NOMO-1 treated with dmso at 0.1 percent for 144 hours (cell line): ENCODE measurements around the gene TRAPPC10.

Experiments
- DNase-seq: peaks from one replicate; lab custom pipeline; 2025; ENCODE audit not compliant: unreplicated experiment; lab: John Stamatoyannopoulos, UW

TRAPPC10 gene, protein sequence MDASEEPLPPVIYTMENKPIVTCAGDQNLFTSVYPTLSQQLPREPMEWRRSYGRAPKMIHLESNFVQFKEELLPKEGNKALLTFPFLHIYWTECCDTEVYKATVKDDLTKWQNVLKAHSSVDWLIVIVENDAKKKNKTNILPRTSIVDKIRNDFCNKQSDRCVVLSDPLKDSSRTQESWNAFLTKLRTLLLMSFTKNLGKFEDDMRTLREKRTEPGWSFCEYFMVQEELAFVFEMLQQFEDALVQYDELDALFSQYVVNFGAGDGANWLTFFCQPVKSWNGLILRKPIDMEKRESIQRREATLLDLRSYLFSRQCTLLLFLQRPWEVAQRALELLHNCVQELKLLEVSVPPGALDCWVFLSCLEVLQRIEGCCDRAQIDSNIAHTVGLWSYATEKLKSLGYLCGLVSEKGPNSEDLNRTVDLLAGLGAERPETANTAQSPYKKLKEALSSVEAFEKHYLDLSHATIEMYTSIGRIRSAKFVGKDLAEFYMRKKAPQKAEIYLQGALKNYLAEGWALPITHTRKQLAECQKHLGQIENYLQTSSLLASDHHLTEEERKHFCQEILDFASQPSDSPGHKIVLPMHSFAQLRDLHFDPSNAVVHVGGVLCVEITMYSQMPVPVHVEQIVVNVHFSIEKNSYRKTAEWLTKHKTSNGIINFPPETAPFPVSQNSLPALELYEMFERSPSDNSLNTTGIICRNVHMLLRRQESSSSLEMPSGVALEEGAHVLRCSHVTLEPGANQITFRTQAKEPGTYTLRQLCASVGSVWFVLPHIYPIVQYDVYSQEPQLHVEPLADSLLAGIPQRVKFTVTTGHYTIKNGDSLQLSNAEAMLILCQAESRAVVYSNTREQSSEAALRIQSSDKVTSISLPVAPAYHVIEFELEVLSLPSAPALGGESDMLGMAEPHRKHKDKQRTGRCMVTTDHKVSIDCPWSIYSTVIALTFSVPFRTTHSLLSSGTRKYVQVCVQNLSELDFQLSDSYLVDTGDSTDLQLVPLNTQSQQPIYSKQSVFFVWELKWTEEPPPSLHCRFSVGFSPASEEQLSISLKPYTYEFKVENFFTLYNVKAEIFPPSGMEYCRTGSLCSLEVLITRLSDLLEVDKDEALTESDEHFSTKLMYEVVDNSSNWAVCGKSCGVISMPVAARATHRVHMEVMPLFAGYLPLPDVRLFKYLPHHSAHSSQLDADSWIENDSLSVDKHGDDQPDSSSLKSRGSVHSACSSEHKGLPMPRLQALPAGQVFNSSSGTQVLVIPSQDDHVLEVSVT

GRCh38 chr21:44011579-44012473 lies at the start of gene TRAPPC10:
Gene TRAPPC10 (plus strand): TSS chr21:44012309. CDS start chr21:44012494, 185 bp downstream.
- peak; percentile 75 for DNase-seq

GRCh38 chr21:43965911-43966585 lies 46.1 kb upstream of the TRAPPC10 start:
- no peak for DNase-seq

DNA sequence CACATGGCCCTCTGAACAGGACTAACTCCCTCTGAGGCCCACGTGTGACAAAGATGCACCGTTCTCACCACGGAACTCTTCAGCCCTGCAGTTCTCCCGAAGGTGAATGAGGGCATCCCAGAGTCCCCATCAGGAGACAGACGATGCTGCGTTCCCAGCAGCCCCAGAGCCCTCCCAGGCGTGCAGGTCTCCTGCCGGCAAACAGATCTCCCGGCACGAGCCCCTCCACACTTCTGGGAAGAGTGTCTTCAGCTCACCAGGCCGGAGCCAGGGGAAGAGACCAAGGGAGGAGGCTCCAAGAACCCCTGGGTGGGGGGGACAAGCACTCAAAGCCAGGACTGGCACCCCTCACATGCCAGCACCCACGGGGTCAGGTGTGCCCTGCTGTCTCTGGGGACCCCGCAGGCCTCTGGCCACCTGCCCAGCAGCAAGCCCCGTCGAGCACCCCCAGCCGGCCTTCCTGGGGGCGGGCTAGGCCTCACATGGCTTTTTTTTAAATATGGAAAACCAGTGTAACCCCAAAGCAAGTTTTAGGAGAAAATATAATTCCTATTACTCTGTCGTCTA lies 45.1 kb upstream of the TRAPPC10 start:
- no peak for DNase-seq

DNA sequence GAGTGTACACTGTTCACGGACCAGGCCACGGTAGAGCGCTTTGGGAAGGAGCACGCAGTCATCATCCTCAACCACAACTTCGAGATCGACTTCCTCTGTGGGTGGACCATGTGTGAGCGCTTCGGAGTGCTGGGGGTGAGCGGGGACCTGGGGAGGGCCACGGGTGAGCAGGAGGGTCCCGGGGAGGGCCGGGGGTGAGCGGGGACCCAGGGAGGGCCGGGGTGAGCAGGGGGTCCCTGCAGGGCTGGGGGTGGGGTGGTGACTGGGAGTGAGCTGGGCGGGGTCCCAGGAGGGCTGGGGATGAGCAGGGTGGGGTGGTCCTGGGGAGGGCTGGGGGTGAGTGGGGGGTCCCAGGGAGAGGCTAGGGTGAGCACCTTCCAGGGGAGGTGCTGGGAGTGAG lies 44.1 kb upstream of the TRAPPC10 start:
- no peak for DNase-seq

GRCh38 chr21:43968410-43969114 lies 43.5 kb upstream of the TRAPPC10 start:
- DNase-seq, result no peak

DNA sequence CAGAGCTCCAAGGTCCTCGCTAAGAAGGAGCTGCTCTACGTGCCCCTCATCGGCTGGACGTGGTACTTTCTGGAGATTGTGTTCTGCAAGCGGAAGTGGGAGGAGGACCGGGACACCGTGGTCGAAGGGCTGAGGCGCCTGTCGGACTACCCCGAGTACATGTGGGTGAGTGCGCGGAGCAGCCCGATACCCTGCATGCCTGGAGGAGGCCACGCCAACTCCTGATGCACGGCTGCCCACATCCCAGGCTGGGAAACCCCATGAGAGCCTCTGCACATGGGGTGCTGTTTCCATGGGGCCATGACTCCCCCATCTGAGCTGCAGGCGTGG lies 43.0 kb upstream of the TRAPPC10 start:
- DNase-seq, result no peak

- DNase-seq, result no peak
Measured at GRCh38 chr21:43970551-43970950, 41.6 kb upstream of the TRAPPC10 start.

- DNase-seq, result no peak
Measured at GRCh38 chr21:43971201-43971991, 40.7 kb upstream of the TRAPPC10 start.

DNA sequence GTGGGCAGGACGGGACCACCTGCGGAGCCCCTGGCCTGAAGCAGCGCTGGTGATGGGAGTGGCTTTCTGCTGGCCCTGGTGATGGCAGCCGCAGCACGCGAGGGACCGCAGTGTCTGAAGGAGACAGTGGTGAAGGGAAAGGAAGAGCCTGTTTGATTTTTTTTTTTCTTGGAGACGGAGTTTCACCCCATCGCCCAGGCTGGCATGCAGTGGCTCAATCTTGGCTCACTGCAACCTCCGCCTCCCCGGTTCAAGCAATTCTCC lies 40.2 kb upstream of the TRAPPC10 start:
- no peak for DNase-seq

GRCh38 chr21:43972850-43973633 lies 39.1 kb upstream of the TRAPPC10 start:
- DNase-seq, result no peak

DNA sequence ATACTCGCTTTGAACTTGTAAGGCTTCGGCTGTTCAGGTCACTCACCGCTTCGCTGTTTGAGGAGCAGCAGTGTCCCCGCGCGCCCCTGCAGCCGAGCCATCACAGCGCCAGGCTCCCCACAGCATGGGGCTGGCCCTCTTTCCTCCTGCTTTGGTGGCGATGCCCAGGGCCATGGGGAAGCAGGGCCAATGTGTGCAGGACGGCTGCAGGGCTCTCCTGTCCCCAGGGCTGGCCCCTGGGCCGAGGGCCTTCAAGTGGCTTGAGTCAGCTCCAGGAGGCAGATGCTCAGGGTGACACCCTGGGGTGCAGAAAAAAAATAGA lies 38.5 kb upstream of the TRAPPC10 start:
- DNase-seq, result no peak

DNA sequence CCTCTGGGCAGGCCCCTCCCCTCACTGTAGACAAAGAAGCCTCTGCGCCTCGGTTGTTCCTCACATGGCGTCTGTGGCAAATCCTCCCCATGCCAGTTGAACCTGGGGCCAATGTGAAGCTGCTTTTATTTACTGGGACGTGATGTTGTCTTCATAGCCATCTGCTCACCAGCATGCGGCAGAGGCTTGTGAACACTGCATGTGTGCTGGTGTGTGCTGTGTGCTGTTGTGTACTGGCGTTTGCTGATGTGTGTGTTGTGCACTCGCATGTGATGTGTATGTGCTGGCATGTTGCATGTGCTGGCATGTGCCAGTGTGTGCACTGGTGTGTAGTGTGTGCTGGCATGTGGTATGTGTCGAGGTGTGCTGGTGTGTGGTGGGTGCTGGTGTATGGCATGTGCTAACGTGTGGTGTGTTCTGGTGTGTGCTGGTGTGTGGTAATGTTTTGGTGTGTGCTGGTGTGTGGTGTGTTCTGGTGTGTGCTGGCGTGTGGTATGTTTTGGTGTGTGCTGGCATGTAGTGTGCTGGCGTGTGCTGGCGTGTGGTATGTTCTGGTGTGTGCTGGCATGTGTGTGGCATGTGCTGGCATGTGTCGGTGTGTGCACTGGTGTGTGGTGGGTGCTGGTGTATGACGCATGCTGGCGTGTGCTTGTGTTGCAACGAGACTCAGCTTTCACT lies 37.2 kb upstream of the TRAPPC10 start:
- DNase-seq, result no peak

GRCh38 chr21:43975469-43976098 lies 36.5 kb upstream of the TRAPPC10 start:
- peak; percentile 13 for DNase-seq

DNA sequence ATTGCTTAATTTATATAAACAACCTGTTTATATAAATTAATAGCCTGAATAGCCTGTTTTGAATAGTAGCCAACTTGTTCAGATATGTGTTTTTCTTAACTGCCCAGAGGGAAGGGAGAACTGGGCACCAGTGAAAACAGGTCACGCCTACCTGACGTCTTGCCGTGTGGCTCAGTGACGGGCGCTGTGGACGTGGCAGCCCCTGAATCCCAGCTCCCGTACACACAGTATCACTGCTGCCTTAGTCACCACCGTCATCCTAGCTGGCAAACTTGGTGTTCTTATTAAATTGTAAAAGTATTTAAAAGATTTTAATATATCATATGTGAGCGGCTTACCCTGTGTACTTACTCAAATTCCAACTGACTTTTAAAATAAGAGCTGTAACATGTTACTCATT lies 35.4 kb upstream of the TRAPPC10 start:
- no peak for DNase-seq

DNA sequence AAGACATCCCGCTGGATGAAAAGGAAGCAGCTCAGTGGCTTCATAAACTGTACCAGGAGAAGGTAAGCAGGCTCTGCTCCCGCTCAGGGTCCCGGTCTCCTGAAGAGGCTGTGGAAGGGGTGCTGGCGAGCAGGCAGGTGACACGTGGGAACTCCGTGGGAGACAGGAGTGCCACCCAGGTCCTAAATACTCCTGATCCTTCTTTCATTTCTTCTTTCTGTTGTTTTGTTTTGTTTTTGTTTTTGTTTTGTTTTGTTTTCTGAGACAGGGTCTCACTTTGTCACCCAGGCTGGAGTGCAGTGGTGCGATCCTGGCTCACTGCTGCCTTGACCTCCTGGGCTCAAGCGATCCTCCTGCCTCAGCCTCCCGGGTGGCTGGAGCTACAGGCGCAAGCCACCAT lies 34.0 kb upstream of the TRAPPC10 start:
- DNase-seq, result no peak

- no peak for DNase-seq
Measured at GRCh38 chr21:43979654-43980053, 32.5 kb upstream of the TRAPPC10 start.
